Esophagus squamous epithelium (tissue), 5 donors: Measurements from ENCODE around the gene ARSJ. TPM values are rescaled to one million over a fixed set of nuclear protein-coding genes. Genes with fewer than 3 reads are reported as not detected.

Experiments used
- DNase-seq: peaks from one replicate; lab custom pipeline; 2025; lab: John Stamatoyannopoulos, UW
- H3K27ac ChIP-seq, 4 donors: fragments of 200-600 bp; sonication (generic); one replicate each; pipeline ENCODE4 v1.5.1; 2016 to 2019; ENCODE audit warnings: mild to moderate bottlenecking in 1 of 4
- H3K27me3 ChIP-seq, 4 donors: fragments of 200-600 bp; sonication (generic); 1 replicate in 3 of 4; 2 replicates in 1 of 4; pipeline versions ENCODE4 v1.5.1 to v1.6.0; 2017 to 2021; ENCODE audit warnings: antibody characterized with exemption in 1 of 4
- H3K36me3 ChIP-seq, 3 donors: fragments of 200-600 bp; sonication (generic); one replicate each; pipeline ENCODE4 v1.5.1; 2016 to 2019
- H3K4me1 ChIP-seq, 3 donors: fragments of 200-600 bp; sonication (generic); one replicate each; pipeline ENCODE4 v1.5.1; 2017 to 2019
- H3K4me3 ChIP-seq, 4 donors: fragments of 200-600 bp; sonication (generic); 1 replicate in 3 of 4; 2 replicates in 1 of 4; pipeline ENCODE4 v1.5.1; 2016 to 2019; ENCODE audit warnings: mild to moderate bottlenecking in 2 of 4, moderate library complexity in 1 of 4
- H3K9me3 ChIP-seq, 3 donors: fragments of 200-600 bp; sonication (generic); one replicate each; pipeline ENCODE4 v1.5.1; 2016 to 2019
- POLR2A ChIP-seq, 4 donors: fragments of 450-650 bp; IDR thresholded peaks; one replicate each; pipeline ENCODE4 v1.6.1; 2017; ENCODE audit warnings: antibody characterized with exemption in 4 of 4, mild to moderate bottlenecking in 4 of 4, moderate library complexity in 3 of 4
- WGBS, 2 donors: methylation state at CpG; one replicate each; pipeline ENCODE4 v1.1.5; 2018; 5-methylcytosine and 5-hydroxymethylcytosine counted together
- intact Hi-C: fragments of 100-400 bp; cut with DNase I; formaldehyde crosslinking; loops from one replicate; pipeline ENCODE4 v1.15.0; 2022
- total RNA-seq, 4 donors: library from RNA; depleted of rRNA; stranded (reverse); fragments of >200 nt; gene quantifications; one replicate each; pipeline ENCODE4 v1.1.0, GENCODE V29; 2016
- TF ChIP-seq, protein P1 (sequence below), 6 experiments: fragments of 450-650 bp in 4 of 6; fragments of 200-600 bp in 2 of 6; sonication (generic) in 2 of 6; IDR thresholded peaks; one replicate each; pipeline ENCODE4 v1.5.1; 2016 to 2019; ENCODE audit warnings: antibody characterized with exemption in 6 of 6, mild to moderate bottlenecking in 4 of 6, moderate library complexity in 4 of 6
- donor health status: DM: yes; HTN: yes; CAD: no.

Gene ARSJ
- total RNA-seq, 4 donors from 2014 or later: 2.7 to 10.3 (median 5.8) TPM

DNA sequence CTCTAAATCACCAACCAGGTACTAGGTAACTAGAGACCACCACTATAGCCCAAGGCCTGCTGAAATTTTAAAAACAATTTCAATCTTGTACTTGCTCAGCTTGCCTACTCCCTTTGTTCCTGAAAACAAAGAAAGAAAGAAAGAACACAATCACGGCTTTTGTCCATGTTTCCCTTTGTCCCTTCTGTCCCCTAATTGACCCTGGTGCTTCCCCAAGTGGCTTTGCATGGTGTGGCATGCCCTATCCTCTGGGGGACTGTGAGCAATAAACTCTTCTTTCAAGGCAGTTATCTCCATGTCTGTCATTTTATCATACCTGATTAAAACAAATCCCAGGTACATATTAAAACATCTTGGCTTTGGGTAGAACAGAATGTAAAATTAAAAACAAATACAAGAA lies 94.8 kb downstream of the ARSJ start:
- DNase-seq: no peak
- intact Hi-C loops: no loop called here
- Histone ChIP-seq H3K4me3 (no peak overlapping the region), H3K9me3 (no peaks in the 10 kb centered on the region), H3K4me1 (peaks cover 0 to 6% (median 0%) of the 10 kb centered on the region in 3 donors), H3K27ac (no peak overlapping the region), H3K27me3 (no peaks in the 10 kb centered on the region), H3K36me3 (no peaks in the 10 kb centered on the region)
- WGBS, 2 donors: 36 to 50% methylated on average over 1 of the region's 1 CpG
- TF ChIP-seq, protein P1, sequence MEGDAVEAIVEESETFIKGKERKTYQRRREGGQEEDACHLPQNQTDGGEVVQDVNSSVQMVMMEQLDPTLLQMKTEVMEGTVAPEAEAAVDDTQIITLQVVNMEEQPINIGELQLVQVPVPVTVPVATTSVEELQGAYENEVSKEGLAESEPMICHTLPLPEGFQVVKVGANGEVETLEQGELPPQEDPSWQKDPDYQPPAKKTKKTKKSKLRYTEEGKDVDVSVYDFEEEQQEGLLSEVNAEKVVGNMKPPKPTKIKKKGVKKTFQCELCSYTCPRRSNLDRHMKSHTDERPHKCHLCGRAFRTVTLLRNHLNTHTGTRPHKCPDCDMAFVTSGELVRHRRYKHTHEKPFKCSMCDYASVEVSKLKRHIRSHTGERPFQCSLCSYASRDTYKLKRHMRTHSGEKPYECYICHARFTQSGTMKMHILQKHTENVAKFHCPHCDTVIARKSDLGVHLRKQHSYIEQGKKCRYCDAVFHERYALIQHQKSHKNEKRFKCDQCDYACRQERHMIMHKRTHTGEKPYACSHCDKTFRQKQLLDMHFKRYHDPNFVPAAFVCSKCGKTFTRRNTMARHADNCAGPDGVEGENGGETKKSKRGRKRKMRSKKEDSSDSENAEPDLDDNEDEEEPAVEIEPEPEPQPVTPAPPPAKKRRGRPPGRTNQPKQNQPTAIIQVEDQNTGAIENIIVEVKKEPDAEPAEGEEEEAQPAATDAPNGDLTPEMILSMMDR (IDR thresholded peaks at IDR 0.05): no peak
- no peak for TF ChIP-seq POLR2A (IDR thresholded peaks at IDR 0.05)

DNA sequence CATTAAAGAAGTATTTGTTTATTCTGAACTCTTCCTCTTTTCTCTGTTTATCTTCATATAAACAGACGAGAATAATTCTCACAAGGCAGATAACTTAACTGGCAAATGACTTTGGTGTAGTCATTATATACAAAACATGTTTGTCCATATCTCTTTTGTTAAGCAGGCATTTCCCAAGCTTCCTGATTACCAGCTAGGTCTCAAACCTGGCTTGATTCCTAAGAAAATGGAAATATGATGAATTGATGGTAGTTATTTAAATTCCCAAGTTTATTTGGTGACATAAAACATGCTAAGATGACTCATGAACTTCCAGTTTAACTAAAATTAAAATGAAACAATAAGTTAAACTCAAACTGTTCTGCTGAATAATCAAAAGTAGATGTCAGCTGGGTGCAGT lies 96.8 kb downstream of the ARSJ start:
- H3K9me3 ChIP-seq: no peaks in the 10 kb centered on the region
- intact Hi-C loops: no loop called here
- no peaks in the 10 kb centered on the region for H3K36me3 ChIP-seq
- no peaks in the 10 kb centered on the region for H3K27me3 ChIP-seq
- no peak for DNase-seq
- TF ChIP-seq, protein P1 (IDR thresholded peaks at IDR 0.05): no peak
- no peak for TF ChIP-seq POLR2A (IDR thresholded peaks at IDR 0.05)
- no peak overlapping the region for H3K27ac ChIP-seq
- H3K4me3 ChIP-seq: no peak overlapping the region
- 35 to 48% methylated on average over 1 of the region's 1 CpG for WGBS, 2 donors
- H3K4me1 ChIP-seq: peaks cover 0 to 14% (median 0%) of the 10 kb centered on the region in 3 donors

DNA sequence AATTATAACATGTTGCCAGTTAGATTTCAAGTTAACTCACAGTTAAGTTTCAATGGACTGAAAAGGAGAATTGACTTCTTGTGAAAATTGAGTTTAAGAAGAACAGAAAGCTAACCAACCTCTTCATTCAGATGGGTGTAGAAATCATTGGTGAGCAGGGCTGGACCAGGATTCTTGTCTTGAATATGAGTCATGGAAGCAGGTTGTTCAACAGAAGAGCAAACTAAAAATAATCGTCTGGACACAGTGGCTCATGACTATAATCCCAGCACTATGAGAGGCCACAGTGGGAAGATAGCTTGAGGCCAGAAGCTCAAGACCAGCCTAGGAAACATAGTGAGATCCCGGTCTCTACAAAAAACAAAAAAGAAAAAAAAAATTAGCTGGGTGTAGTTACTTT lies 98.2 kb downstream of the ARSJ start:
- Histone ChIP-seq H3K4me3 (no peak overlapping the region), H3K27ac (no peak overlapping the region), H3K4me1 (peaks cover 0 to 14% (median 0%) of the 10 kb centered on the region in 3 donors), H3K27me3 (no peaks in the 10 kb centered on the region), H3K36me3 (no peaks in the 10 kb centered on the region), H3K9me3 (no peaks in the 10 kb centered on the region)
- TF ChIP-seq, protein P1 (IDR thresholded peaks at IDR 0.05): no peak
- WGBS, 2 donors: 67 to 77% methylated on average over 1 to 2 of the region's 2 CpGs
- intact Hi-C loops: no loop called here
- no peak for DNase-seq

DNA sequence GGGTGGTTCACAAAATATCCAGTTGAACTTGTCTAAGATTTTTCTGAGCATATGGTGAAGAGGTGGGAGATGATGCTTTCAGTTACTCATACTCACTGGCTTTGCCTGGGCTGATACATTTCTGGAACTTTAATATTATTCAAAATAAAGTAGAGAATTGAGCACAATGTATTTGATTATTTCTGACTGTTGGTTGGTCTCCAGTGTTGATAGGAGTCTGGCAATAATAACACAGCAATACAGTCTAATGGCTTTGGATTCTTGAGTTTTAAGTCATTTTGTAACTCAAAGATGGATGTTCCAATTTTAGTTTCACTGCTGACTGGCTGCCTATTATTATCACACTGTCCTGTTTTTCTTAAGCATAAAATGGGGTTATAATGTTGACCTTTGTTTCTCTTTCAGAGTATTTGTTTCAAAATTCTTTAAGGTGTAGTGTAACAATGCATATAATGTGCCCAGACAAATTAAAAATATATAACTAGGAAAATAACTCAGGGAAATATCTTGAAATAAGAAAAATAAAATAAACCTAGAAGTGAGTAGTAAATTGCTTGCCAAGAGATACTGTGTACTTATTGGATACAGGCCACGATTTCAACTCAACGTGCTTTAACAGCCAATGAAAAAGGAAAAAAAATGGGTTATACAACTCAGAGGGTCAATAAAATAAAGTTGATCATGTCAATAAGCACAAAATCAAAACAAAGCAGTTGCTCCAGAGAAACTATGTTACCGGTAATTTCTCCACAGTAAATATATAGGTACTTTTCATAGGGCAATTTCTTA lies 99.0 kb downstream of the ARSJ start:
- TF ChIP-seq, protein P1 (IDR thresholded peaks at IDR 0.05): no peak
- TF ChIP-seq POLR2A (IDR thresholded peaks at IDR 0.05): no peak
- H3K4me1 ChIP-seq: peaks cover 0 to 14% (median 0%) of the 10 kb centered on the region in 3 donors
- WGBS, 2 donors: 47 to 66% methylated on average over 3 of the region's 3 CpGs

DNA sequence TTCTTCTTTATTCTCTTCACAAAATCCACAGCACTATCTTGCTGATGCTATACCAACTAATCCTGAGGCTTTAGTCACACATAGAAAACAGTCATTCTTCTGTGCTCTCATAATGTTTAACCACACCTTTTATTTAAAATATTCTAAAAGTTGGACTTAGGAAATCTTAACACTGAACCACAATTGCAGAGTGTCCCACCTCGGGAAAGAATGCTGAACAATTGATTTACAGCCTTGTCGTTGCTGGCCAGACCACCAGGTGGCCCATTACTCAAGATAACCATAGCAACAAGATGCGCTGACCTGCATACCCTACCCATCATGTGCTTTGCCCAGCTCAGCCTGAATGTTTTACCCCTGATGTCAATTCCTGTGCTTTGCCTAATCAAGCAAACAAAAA lies 100.8 kb downstream of the ARSJ start:
- H3K4me3 ChIP-seq: no peak overlapping the region
- no peak for TF ChIP-seq POLR2A (IDR thresholded peaks at IDR 0.05)
- TF ChIP-seq, protein P1 (IDR thresholded peaks at IDR 0.05): no peak
- peaks cover 0 to 14% (median 0%) of the 10 kb centered on the region in 3 donors for H3K4me1 ChIP-seq
- intact Hi-C loops: no loop called here
- 45 to 53% methylated on average over 3 of the region's 3 CpGs for WGBS, 2 donors
- no peak overlapping the region for H3K27ac ChIP-seq
- no peaks in the 10 kb centered on the region for H3K9me3 ChIP-seq
- DNase-seq: no peak
- no peaks in the 10 kb centered on the region for H3K36me3 ChIP-seq
- no peaks in the 10 kb centered on the region for H3K27me3 ChIP-seq

More for the DNA sequence above, 99.0 kb downstream of the ARSJ start:
- Histone ChIP-seq H3K27me3 (no peaks in the 10 kb centered on the region), H3K36me3 (no peaks in the 10 kb centered on the region), H3K27ac (no peak overlapping the region), H3K9me3 (no peaks in the 10 kb centered on the region), H3K4me3 (no peak overlapping the region)
- intact Hi-C loops: no loop called here
- no peak for DNase-seq
